ENCODE data around the gene LRRC75A. TPM values are rescaled to one million over a fixed set of nuclear protein-coding genes. Genes with fewer than 3 reads are reported as not detected.

Gene LRRC75A
- total and polyA plus RNA-seq, 2 of the 13 experiments (the other 11 are each of a cell fraction or from before 2014, with no cell fraction given): 0.03 TPM; not detected in 1

- TF ChIP-seq ZBTB40 (IDR thresholded peaks at IDR 0.05) (no peak), ZBTB40 (CRISPR knock-in tag; IDR thresholded peaks at IDR 0.05) (no peak), SNAPC2 (CRISPR knock-in tag; IDR thresholded peaks at IDR 0.05) (no peak)
These were observed 3.6 kb downstream of the LRRC75A start (continued) for GRCh38 chr17:16488186-16488967.
